H1 (cell line): ENCODE measurements around the gene ADGB. TPM values are rescaled to one million over a fixed set of nuclear protein-coding genes. Genes with fewer than 3 reads are reported as not detected.

Experiments used
- CTCF ChIA-PET: fragments of 300-600 bp; sonication (Branson Sonifier 250); formaldehyde crosslinking; loops from one replicate; lab custom pipeline; 2021; ENCODE audit not compliant: partially characterized antibody; lab: Charles Lee
- POLR2A ChIA-PET: fragments of 300-600 bp; sonication (Branson Sonifier 250); formaldehyde crosslinking; loops from one replicate; lab custom pipeline; 2021; ENCODE audit warnings: inconsistent platforms; ENCODE audit not compliant: partially characterized antibody; lab: Charles Lee
- DNase-seq, 2 experiments: peaks; one replicate each; pipeline versions ENCODE4 v3.0.0 to v3.0.0-alpha.2; 2010 to 2022; ENCODE audit warnings: low spot score in 2 of 2, low read depth in 1 of 2, mixed read lengths in 1 of 2
- FAIRE-seq: peaks from 2 replicates; lab custom pipeline; 2011; peaks lifted over from hg19 to GRCh38; lab: Jason Lieb, UNC
- H2AFZ ChIP-seq: 2 replicates; pipeline ENCODE4 v1.8.1; 2012; ENCODE audit warnings: low read length, inconsistent platforms
- H2AK5ac ChIP-seq: 2 replicates; pipeline ENCODE4 v1.6.1; 2013; ENCODE audit warnings: low read depth, low read length
- H2BK120ac ChIP-seq: replicated peaks from 2 replicates; pipeline ENCODE3; 2013; ENCODE audit warnings: low read depth, low read length, inconsistent platforms
- H2BK12ac ChIP-seq: 2 replicates; pipeline ENCODE4 v1.6.1; 2013; ENCODE audit warnings: low read depth, low read length
- H2BK15ac ChIP-seq: 2 replicates; pipeline ENCODE4 v1.6.1; 2013; ENCODE audit warnings: low read length
- H2BK20ac ChIP-seq: 2 replicates; pipeline ENCODE4 v1.6.1; 2013; ENCODE audit warnings: low read length
- H2BK5ac ChIP-seq: 2 replicates; pipeline ENCODE4 v1.6.1; 2013; ENCODE audit warnings: low read depth, low read length
- H3K14ac ChIP-seq: 2 replicates; pipeline ENCODE4 v1.6.1; 2013; ENCODE audit warnings: inconsistent platforms; ENCODE audit not compliant: insufficient read length
- H3K18ac ChIP-seq: 2 replicates; pipeline ENCODE4 v1.6.1; 2013; ENCODE audit warnings: low read length; ENCODE audit errors: extremely low read depth
- H3K23ac ChIP-seq: 2 replicates; pipeline ENCODE4 v1.6.1; 2013; ENCODE audit warnings: inconsistent platforms; ENCODE audit not compliant: insufficient read length
- H3K23me2 ChIP-seq: 2 replicates; pipeline ENCODE4 v1.6.1; 2013; ENCODE audit warnings: low read depth, low read length
- H3K27ac ChIP-seq: 2 replicates; pipeline ENCODE4 v1.6.1; 2011; ENCODE audit warnings: low read depth, low read length, inconsistent platforms
- H3K27me3 ChIP-seq, 4 experiments: replicated peaks in 1 of 4; 1 replicate in 1 of 4; 2 replicates in 3 of 4; pipeline versions ENCODE4 v1.6.1 to v1.8.1; 2011 to 2013; ENCODE audit warnings: low read length in 3 of 4, mild to moderate bottlenecking in 3 of 4, inconsistent platforms in 2 of 4, mixed read lengths in 2 of 4, moderate library complexity in 1 of 4; ENCODE audit not compliant: control insufficient read depth in 3 of 4, insufficient read depth in 3 of 4; ENCODE audit errors: extremely low read depth in 1 of 4
- H3K36me3 ChIP-seq, 4 experiments: 2 replicates each; pipeline versions ENCODE4 v1.6.1 to v1.8.1; 2011 to 2013; ENCODE audit warnings: mild to moderate bottlenecking in 4 of 4, low read length in 3 of 4, moderate library complexity in 2 of 4, control low read depth in 1 of 4, inconsistent platforms in 1 of 4; ENCODE audit not compliant: insufficient read depth in 4 of 4, control insufficient read depth in 2 of 4
- H3K4ac ChIP-seq: replicated peaks from 2 replicates; pipeline ENCODE3; 2013; ENCODE audit warnings: low read length, low read depth, mixed read lengths, inconsistent platforms; ENCODE audit not compliant: insufficient read length
- H3K4me1 ChIP-seq, 4 experiments: replicated peaks in 1 of 4; 1 replicate in 1 of 4; 2 replicates in 3 of 4; pipeline versions ENCODE4 v1.6.1 to v1.8.1; 2011 to 2013; ENCODE audit warnings: low read length in 3 of 4, inconsistent platforms in 2 of 4, mixed read lengths in 1 of 4; ENCODE audit not compliant: insufficient read depth in 4 of 4, control insufficient read depth in 3 of 4
- H3K4me2 ChIP-seq, 2 experiments: 2 replicates each; pipeline versions ENCODE4 v1.6.1 to v1.8.1; 2011 to 2013; ENCODE audit warnings: low read depth in 2 of 2, low read length in 2 of 2, control low read depth in 1 of 2, inconsistent platforms in 1 of 2, mild to moderate bottlenecking in 1 of 2; ENCODE audit not compliant: insufficient read depth in 1 of 2
- H3K4me3 ChIP-seq, 4 experiments: fragments of 200-600, 300-600 bp in 1 of 4; sonication (generic), shearing (Covaris generic), sonication (Bioruptor Twin) in 1 of 4; 2 replicates each; pipeline versions ENCODE4 v1.5.1 to v1.8.1; 2011 to 2016; ENCODE audit warnings: low read length in 4 of 4, low read depth in 3 of 4, control low read depth in 2 of 4, inconsistent platforms in 2 of 4, mild to moderate bottlenecking in 2 of 4, mixed read lengths in 1 of 4, moderate library complexity in 1 of 4; ENCODE audit not compliant: insufficient read depth in 2 of 4; ENCODE audit errors: extremely low read depth in 1 of 4
- H3K56ac ChIP-seq: replicated peaks from 2 replicates; pipeline ENCODE3; 2013; ENCODE audit warnings: low read depth, mild to moderate bottlenecking, mixed read lengths, low read length, inconsistent platforms; ENCODE audit not compliant: insufficient read length
- H3K79me1 ChIP-seq: 2 replicates; pipeline ENCODE4 v1.6.1; 2013; ENCODE audit warnings: low read depth, low read length, control low read depth
- H3K79me2 ChIP-seq, 2 experiments: 2 replicates each; pipeline versions ENCODE4 v1.6.1 to v1.8.1; 2012 to 2013; ENCODE audit warnings: low read length in 2 of 2, mild to moderate bottlenecking in 2 of 2, inconsistent platforms in 1 of 2; ENCODE audit not compliant: insufficient read depth in 2 of 2, control insufficient read depth in 1 of 2
- H3K9ac ChIP-seq, 4 experiments: replicated peaks in 1 of 4; 1 replicate in 1 of 4; 2 replicates in 3 of 4; pipeline versions ENCODE4 v1.6.1 to v1.8.1; 2011 to 2013; ENCODE audit warnings: low read depth in 3 of 4, low read length in 3 of 4, control low read depth in 2 of 4, mild to moderate bottlenecking in 2 of 4, moderate library complexity in 2 of 4, inconsistent platforms in 1 of 4; ENCODE audit errors: extremely low read depth in 1 of 4
- H3K9me3 ChIP-seq, 2 experiments: 2 replicates each; pipeline versions ENCODE4 v1.6.1 to v1.8.1; 2012 to 2013; ENCODE audit warnings: mild to moderate bottlenecking in 2 of 2, moderate library complexity in 2 of 2, control low read depth in 1 of 2, inconsistent platforms in 1 of 2, low read depth in 1 of 2, low read length in 1 of 2, mixed read lengths in 1 of 2; ENCODE audit not compliant: insufficient read depth in 2 of 2
- H4K20me1 ChIP-seq, 2 experiments: replicated peaks in 1 of 2; 2 replicates each; pipeline versions ENCODE3 to v1.8.1; 2011 to 2013; ENCODE audit warnings: inconsistent platforms in 2 of 2, low read length in 2 of 2, mild to moderate bottlenecking in 1 of 2; ENCODE audit not compliant: insufficient read depth in 2 of 2, control insufficient read depth in 1 of 2
- H4K5ac ChIP-seq: 2 replicates; pipeline ENCODE4 v1.6.1; 2013; ENCODE audit warnings: low read length, low read depth, mixed read lengths, inconsistent platforms; ENCODE audit not compliant: insufficient read length
- H4K8ac ChIP-seq: 2 replicates; pipeline ENCODE4 v1.8.0; 2013; ENCODE audit warnings: mild to moderate bottlenecking, moderate library complexity, low read length, inconsistent platforms; ENCODE audit not compliant: insufficient read depth; ENCODE audit errors: extremely low read depth
- H4K91ac ChIP-seq: replicated peaks from 2 replicates; pipeline ENCODE3; 2013; ENCODE audit warnings: low read length, mixed read lengths, inconsistent platforms; ENCODE audit not compliant: insufficient read length
- BCL11A ChIP-seq, 2 experiments: IDR thresholded peaks; one replicate each; pipeline ENCODE4 v1.6.1; 2011; ENCODE audit warnings: low read depth in 2 of 2, low read length in 2 of 2, mild to moderate bottlenecking in 2 of 2
- FOSL1 ChIP-seq: IDR thresholded peaks from 2 replicates; pipeline ENCODE4 v1.6.1; 2011; ENCODE audit warnings: mild to moderate bottlenecking, low read depth, low read length, moderate library complexity; ENCODE audit not compliant: insufficient read depth
- KDM4A ChIP-seq: IDR thresholded peaks from one replicate; pipeline ENCODE4 v1.7.1; 2012; ENCODE audit warnings: low read depth, mild to moderate bottlenecking, moderate library complexity, low read length, inconsistent platforms; ENCODE audit not compliant: severe bottlenecking
- KDM5A ChIP-seq: fragments of 200-600 bp; IDR thresholded peaks from 2 replicates; pipeline ENCODE4 v1.7.1; 2012; ENCODE audit warnings: mild to moderate bottlenecking, low read length, inconsistent platforms, mixed read lengths
- MAFK ChIP-seq: IDR thresholded peaks from 2 replicates; pipeline ENCODE4 v1.6.1; 2012; ENCODE audit warnings: low read depth, mild to moderate bottlenecking, improper control_type of control experiment, low read length
- NRF1 ChIP-seq: IDR thresholded peaks from 2 replicates; pipeline ENCODE4 v1.6.1; 2011; ENCODE audit warnings: mild to moderate bottlenecking, low read depth, low read length, improper control_type of control experiment
- POU5F1 ChIP-seq: IDR thresholded peaks from 2 replicates; pipeline ENCODE4 v1.6.1; 2011; ENCODE audit warnings: low read depth, mild to moderate bottlenecking, low read length, moderate library complexity
- RAD21 ChIP-seq, 2 experiments: IDR thresholded peaks in 1 of 2; conservative IDR thresholded peaks in 1 of 2; 2 replicates each; pipeline ENCODE4 v1.6.1; 2011; ENCODE audit warnings: low read depth in 2 of 2, low read length in 2 of 2, improper control_type of control experiment in 1 of 2, inconsistent platforms in 1 of 2, mild to moderate bottlenecking in 1 of 2, moderate library complexity in 1 of 2
- RXRA ChIP-seq: IDR thresholded peaks from 2 replicates; pipeline ENCODE4 v1.6.1; 2011; ENCODE audit warnings: low read depth, mild to moderate bottlenecking, low read length, moderate library complexity; ENCODE audit not compliant: insufficient read depth
- TCF12 ChIP-seq: IDR thresholded peaks from 2 replicates; pipeline ENCODE4 v1.6.1; 2011; ENCODE audit warnings: low read depth, mild to moderate bottlenecking, low read length
- TEAD4 ChIP-seq: IDR thresholded peaks from 2 replicates; pipeline ENCODE4 v1.6.1; 2012; ENCODE audit warnings: low read depth, low read length, inconsistent platforms, mixed read lengths
- WGBS, 2 experiments: shearing (Covaris generic) in 1 of 2; methylation state at CpG; one replicate each; pipeline versions ENCODE4 v1.1.6 to v1.1.7; 2013 to 2015; ENCODE audit warnings: low lambda C conversion rate in 2 of 2, mixed read lengths in 2 of 2, inconsistent platforms in 1 of 2, low coverage in 1 of 2, missing lambda C conversion rate in 1 of 2; ENCODE audit not compliant: insufficient replicate concordance in 2 of 2, insufficient coverage in 1 of 2, insufficient read length in 1 of 2; ENCODE audit errors: extremely low coverage in 1 of 2, missing lambda C conversion rate in 1 of 2; 5-methylcytosine and 5-hydroxymethylcytosine counted together
- polyA plus RNA-seq, 7 experiments: library from polyadenylated mRNA; depleted of rRNA in 3 of 7; stranded (reverse) in 5 of 7; unstranded in 2 of 7; fragments of >200 nt in 5 of 7; fragments of 200-250 nt in 2 of 7; gene quantifications; 1 replicate in 5 of 7; 2 replicates in 1 of 7; 4 replicates in 1 of 7; pipeline versions ENCODE4 v1.2.1 to v1.2.3, GENCODE V29; 2011 to 2013; ENCODE audit warnings: missing spikeins in 2 of 7, mixed read lengths in 2 of 7
- total RNA-seq: library from RNA; stranded (reverse); fragmentation: NEBNext Ultra II Directional; extraction: Animal tissue kit (Norgen Biotek cat#: 25700); gene quantifications from 2 replicates; pipeline ENCODE4 v1.2.1, GENCODE V29; 2021
- TF ChIP-seq, protein P1 (sequence below): IDR thresholded peaks from 2 replicates; pipeline ENCODE4 v1.6.1; 2012; ENCODE audit warnings: inconsistent platforms
- TF ChIP-seq, protein P2 (sequence below): IDR thresholded peaks from 2 replicates; pipeline ENCODE4 v1.6.1; 2011; ENCODE audit warnings: low read depth, mild to moderate bottlenecking, low read length; ENCODE audit not compliant: insufficient read depth

Gene ADGB
- total and polyA plus RNA-seq, 2 of the 8 experiments (the other 6 are each of a cell fraction or from before 2014, with no cell fraction given), result not detected

DNA sequence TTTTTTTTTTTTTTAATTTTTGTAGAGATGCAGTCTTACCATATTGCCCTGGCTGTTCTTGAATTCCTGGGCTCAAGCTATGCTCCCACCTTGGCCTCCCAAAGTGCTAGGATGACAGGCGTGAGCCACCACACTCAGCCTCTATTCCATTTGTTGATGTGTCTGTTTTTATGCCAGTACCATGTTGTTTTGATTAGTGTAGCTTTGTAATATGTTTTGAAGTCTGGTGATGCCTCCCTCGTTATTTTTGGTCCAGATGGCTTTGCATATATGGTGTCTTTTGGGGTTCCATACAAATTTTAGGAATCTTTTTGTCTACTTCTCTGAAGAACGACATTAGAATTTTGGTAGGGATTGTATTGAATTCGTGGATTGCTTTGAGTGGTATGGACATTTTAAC is 193.2 kb downstream of the ADGB start:
- Histone ChIP-seq H3K36me3 (no peaks in the 10 kb centered on the region), H3K4me3 (no peak overlapping the region), H2BK5ac (no peak overlapping the region), H3K27ac (no peak overlapping the region), H2AFZ (no peak overlapping the region), H4K5ac (no peak overlapping the region), H2BK12ac (no peak overlapping the region), H3K9ac (no peak overlapping the region), H2BK20ac (no peak overlapping the region), H3K4me1 (no peaks in the 10 kb centered on the region), H2BK15ac (no peak overlapping the region), H4K91ac (no peak overlapping the region), H3K56ac (no peak overlapping the region), H3K79me2 (no peaks in the 10 kb centered on the region), H3K23me2 (no peaks in the 10 kb centered on the region), H3K18ac (no peak overlapping the region), H4K8ac (no peak overlapping the region), H3K79me1 (no peaks in the 10 kb centered on the region), H3K9me3 (peaks cover 11% of the 10 kb centered on the region in 2 experiments; a peak in 2 of 4 replicates), H3K4ac (no peak overlapping the region), H3K27me3 (no peaks in the 10 kb centered on the region), H3K14ac (no peak overlapping the region), H2AK5ac (no peak overlapping the region), H4K20me1 (no peaks in the 10 kb centered on the region), H3K4me2 (no peak overlapping the region), H2BK120ac (no peak overlapping the region), H3K23ac (no peak overlapping the region)
- CTCF ChIA-PET, result interaction anchor here (0.6 kb wide), 1 partner anchor 711 kb away, joined by 4 read pairs; no protein-coding TSS in a partner anchor
- WGBS, 2 experiments, result 84% methylated on average over 4 of the region's 4 CpGs; no CpG with 5 or more reads in 1 of the 2 experiments
- DNase-seq (no peak), FAIRE-seq (no peak)
- POLR2A ChIA-PET, result no interaction called here
- TF ChIP-seq, protein P1, sequence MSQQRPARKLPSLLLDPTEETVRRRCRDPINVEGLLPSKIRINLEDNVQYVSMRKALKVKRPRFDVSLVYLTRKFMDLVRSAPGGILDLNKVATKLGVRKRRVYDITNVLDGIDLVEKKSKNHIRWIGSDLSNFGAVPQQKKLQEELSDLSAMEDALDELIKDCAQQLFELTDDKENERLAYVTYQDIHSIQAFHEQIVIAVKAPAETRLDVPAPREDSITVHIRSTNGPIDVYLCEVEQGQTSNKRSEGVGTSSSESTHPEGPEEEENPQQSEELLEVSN, result no peak
- TF ChIP-seq TEAD4 (no peak), TCF12 (no peak), KDM4A (no peak), BCL11A (IDR thresholded peaks at IDR 0.05; ENCODE audit: low read depth in 2 of 2, low read length in 2 of 2) (no peak), MAFK (no peak), RXRA (no peak), FOSL1 (no peak), KDM5A (no peak), NRF1 (no peak), RAD21 (IDR thresholded peaks at IDR 0.05 in 1 of 2, conservative IDR thresholded peaks at IDR 0.05 in 1 of 2; ENCODE audit: low read depth in 2 of 2, low read length in 2 of 2) (no peak), POU5F1 (no peak)
- TF ChIP-seq, protein P2, sequence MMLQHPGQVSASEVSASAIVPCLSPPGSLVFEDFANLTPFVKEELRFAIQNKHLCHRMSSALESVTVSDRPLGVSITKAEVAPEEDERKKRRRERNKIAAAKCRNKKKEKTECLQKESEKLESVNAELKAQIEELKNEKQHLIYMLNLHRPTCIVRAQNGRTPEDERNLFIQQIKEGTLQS, result no peak
